T-helper 2 cell treated with Interferon-gamma antibody and Interleukin-4, amounts not matched to agents 5 μg/mL and 100 μg/mL, for 36 hours (primary cell): ENCODE measurements around the gene NAA16.
"Not testable (repeated sequence)": the region's sequence is repeated elsewhere in the genome, so short reads cannot be mapped to it uniquely, and the experiment has no call there.

Source experiments
- DNase-seq: peaks from one replicate; pipeline ENCODE4 v3.0.0; 2021; ENCODE audit warnings: low spot score
- H3K27ac Mint-ChIP-seq: one replicate; pipeline ENCODE4 v1.8.0; 2021; ENCODE audit warnings: mild to moderate bottlenecking, mixed read lengths
- H3K27me3 Mint-ChIP-seq: one replicate; pipeline ENCODE4 v1.8.0; 2021; ENCODE audit warnings: low read depth, mixed read lengths
- H3K36me3 Mint-ChIP-seq: one replicate; pipeline ENCODE4 v1.8.0; 2021; ENCODE audit warnings: low read depth, mixed read lengths
- H3K4me1 Mint-ChIP-seq: one replicate; pipeline ENCODE4 v1.8.0; 2021; ENCODE audit warnings: low read depth, mixed read lengths
- H3K4me3 Mint-ChIP-seq: one replicate; pipeline ENCODE4 v1.8.0; 2022; ENCODE audit warnings: mild to moderate bottlenecking, moderate library complexity, mixed read lengths
- H3K9me3 Mint-ChIP-seq: one replicate; pipeline ENCODE4 v1.8.0; 2021; ENCODE audit warnings: mixed read lengths

Gene NAA16

GRCh38 chr13:41418027-41418426 is 107.0 kb downstream of the NAA16 start:
- H3K4me1 Mint-ChIP-seq: no peaks in the 10 kb centered on the region
- no peaks in the 10 kb centered on the region for H3K36me3 Mint-ChIP-seq
- no peak for DNase-seq
- no peak overlapping the region for H3K4me3 Mint-ChIP-seq
- no peak overlapping the region for H3K27ac Mint-ChIP-seq
- no peaks in the 10 kb centered on the region for H3K9me3 Mint-ChIP-seq
- peaks cover 2% of the 10 kb centered on the region for H3K27me3 Mint-ChIP-seq

- no peak for DNase-seq
- Mint-ChIP-seq H3K4me1 (no peaks in the 10 kb centered on the region), H3K36me3 (no peaks in the 10 kb centered on the region), H3K9me3 (no peaks in the 10 kb centered on the region), H3K27me3 (peaks cover 2% of the 10 kb centered on the region), H3K4me3 (no peak overlapping the region), H3K27ac (no peak overlapping the region)
Measured at GRCh38 chr13:41418731-41419130, 107.7 kb downstream of the NAA16 start.

- DNase-seq: no peak
- H3K27ac Mint-ChIP-seq: no peak overlapping the region
- no peaks in the 10 kb centered on the region for H3K36me3 Mint-ChIP-seq
- H3K4me1 Mint-ChIP-seq: no peaks in the 10 kb centered on the region
- H3K9me3 Mint-ChIP-seq: no peaks in the 10 kb centered on the region
- H3K27me3 Mint-ChIP-seq: peaks cover 2% of the 10 kb centered on the region
- no peak overlapping the region for H3K4me3 Mint-ChIP-seq
Measured at GRCh38 chr13:41419206-41419605, 108.1 kb downstream of the NAA16 start.

- H3K9me3 Mint-ChIP-seq: no peaks in the 10 kb centered on the region
- H3K4me3 Mint-ChIP-seq: no peak overlapping the region
- H3K27ac Mint-ChIP-seq: no peak overlapping the region
- H3K36me3 Mint-ChIP-seq: no peaks in the 10 kb centered on the region
- H3K27me3 Mint-ChIP-seq: peaks cover 2% of the 10 kb centered on the region
- H3K4me1 Mint-ChIP-seq: no peaks in the 10 kb centered on the region
- DNase-seq: no peak
Measured at GRCh38 chr13:41420146-41420545, 109.1 kb downstream of the NAA16 start.

- H3K27ac Mint-ChIP-seq, H3K9me3 Mint-ChIP-seq, H3K4me1 Mint-ChIP-seq, DNase-seq, H3K36me3 Mint-ChIP-seq, H3K27me3 Mint-ChIP-seq, H3K4me3 Mint-ChIP-seq: not testable (repeated sequence)
Measured at GRCh38 chr13:41421330-41421729, 110.3 kb downstream of the NAA16 start.

GRCh38 chr13:41421983-41422382 is 110.9 kb downstream of the NAA16 start:
- H3K4me1 Mint-ChIP-seq, H3K27ac Mint-ChIP-seq, H3K9me3 Mint-ChIP-seq, DNase-seq, H3K36me3 Mint-ChIP-seq, H3K4me3 Mint-ChIP-seq, H3K27me3 Mint-ChIP-seq: not testable (repeated sequence)

GRCh38 chr13:41423259-41423658 is 112.2 kb downstream of the NAA16 start:
- not testable (repeated sequence) for H3K27ac Mint-ChIP-seq, H3K4me3 Mint-ChIP-seq, DNase-seq, H3K27me3 Mint-ChIP-seq, H3K36me3 Mint-ChIP-seq, H3K9me3 Mint-ChIP-seq, H3K4me1 Mint-ChIP-seq

GRCh38 chr13:41424675-41425074 is 113.6 kb downstream of the NAA16 start:
- not testable (repeated sequence) for H3K4me3 Mint-ChIP-seq, H3K4me1 Mint-ChIP-seq, H3K9me3 Mint-ChIP-seq, H3K27ac Mint-ChIP-seq, DNase-seq, H3K36me3 Mint-ChIP-seq, H3K27me3 Mint-ChIP-seq

GRCh38 chr13:41426047-41426446 is 115.0 kb downstream of the NAA16 start:
- no peak for DNase-seq
- H3K4me1 Mint-ChIP-seq: peaks cover 6% of the 10 kb centered on the region
- H3K36me3 Mint-ChIP-seq: no peaks in the 10 kb centered on the region
- no peak overlapping the region for H3K4me3 Mint-ChIP-seq
- H3K27me3 Mint-ChIP-seq: peaks cover 6% of the 10 kb centered on the region
- no peaks in the 10 kb centered on the region for H3K9me3 Mint-ChIP-seq
- no peak overlapping the region for H3K27ac Mint-ChIP-seq
